AG09309 (cell line): ENCODE results near the gene SNX15.
A peak's percentile ranks its signal among the peaks of the same experiment; 100 is the strongest.
"Not testable (repeated sequence)": the region's sequence is repeated elsewhere in the genome, so short reads cannot be mapped to it uniquely, and the experiment has no call there.

ENCODE experiments used
- DNase-seq: peaks from one replicate; pipeline ENCODE4 v3.0.0-alpha.2; 2010; ENCODE audit warnings: low read depth
- H3K4me3 ChIP-seq: 2 replicates; pipeline ENCODE4 v1.5.1; 2011; ENCODE audit warnings: mild to moderate bottlenecking, low read depth, low read length, moderate library complexity; ENCODE audit not compliant: control insufficient read depth
- CTCF ChIP-seq: IDR thresholded peaks from 2 replicates; pipeline ENCODE4 v1.5.1; 2011; ENCODE audit warnings: mild to moderate bottlenecking, low read depth, low read length, inconsistent platforms; ENCODE audit not compliant: insufficient read depth, control insufficient read depth; ENCODE audit errors: missing control alignments

Gene SNX15

DNA sequence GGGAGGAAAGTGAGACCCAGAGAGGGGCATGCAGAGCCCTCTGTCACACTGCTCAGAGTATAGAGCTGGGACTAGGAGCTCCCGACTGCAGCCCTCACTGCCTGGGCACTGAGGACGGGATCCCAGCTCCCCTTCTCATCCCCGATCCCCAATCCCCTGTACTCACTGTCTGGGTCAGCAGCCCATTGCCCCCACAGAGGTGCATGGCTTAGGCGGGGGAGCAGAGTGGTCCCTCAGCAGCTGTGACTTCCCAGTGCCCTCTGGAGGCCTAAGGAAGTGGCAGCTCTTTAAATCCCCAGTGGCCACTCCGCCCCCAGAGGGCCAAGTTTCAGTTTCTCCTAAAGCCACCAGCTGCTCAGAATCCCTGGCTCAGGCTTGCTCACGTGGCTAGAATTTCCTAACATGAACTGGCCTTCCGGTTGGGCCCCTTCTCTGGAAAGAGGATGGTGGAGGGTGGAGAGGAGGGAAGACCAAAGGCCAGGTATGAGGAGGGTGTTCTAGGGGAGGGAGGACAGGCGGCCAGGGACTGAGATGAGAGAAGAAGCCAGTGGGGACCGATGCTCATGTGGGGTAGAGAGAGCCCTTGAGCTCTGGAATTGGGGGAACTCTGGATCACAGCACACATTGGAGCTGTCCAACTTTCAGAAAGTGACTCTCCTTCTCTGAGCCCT is 30.4 kb upstream of the SNX15 start, which contains the start of gene BATF2:
TSS of gene BATF2 (minus strand) at position 262 of the 671 bp plus-strand sequence. CDS start at position 205, 57 bp downstream.
- DNase-seq, result peak; percentile 28
- peak; percentile 54 for TF ChIP-seq CTCF
- peak within 1 kb of the TSS; percentile 26 for H3K4me3 ChIP-seq

- DNase-seq, result no peak
- TF ChIP-seq CTCF, result no peak
- no peak overlapping the region for H3K4me3 ChIP-seq
These were observed 29.1 kb upstream of the SNX15 start for GRCh38 chr11:64998141-64998540.

DNA sequence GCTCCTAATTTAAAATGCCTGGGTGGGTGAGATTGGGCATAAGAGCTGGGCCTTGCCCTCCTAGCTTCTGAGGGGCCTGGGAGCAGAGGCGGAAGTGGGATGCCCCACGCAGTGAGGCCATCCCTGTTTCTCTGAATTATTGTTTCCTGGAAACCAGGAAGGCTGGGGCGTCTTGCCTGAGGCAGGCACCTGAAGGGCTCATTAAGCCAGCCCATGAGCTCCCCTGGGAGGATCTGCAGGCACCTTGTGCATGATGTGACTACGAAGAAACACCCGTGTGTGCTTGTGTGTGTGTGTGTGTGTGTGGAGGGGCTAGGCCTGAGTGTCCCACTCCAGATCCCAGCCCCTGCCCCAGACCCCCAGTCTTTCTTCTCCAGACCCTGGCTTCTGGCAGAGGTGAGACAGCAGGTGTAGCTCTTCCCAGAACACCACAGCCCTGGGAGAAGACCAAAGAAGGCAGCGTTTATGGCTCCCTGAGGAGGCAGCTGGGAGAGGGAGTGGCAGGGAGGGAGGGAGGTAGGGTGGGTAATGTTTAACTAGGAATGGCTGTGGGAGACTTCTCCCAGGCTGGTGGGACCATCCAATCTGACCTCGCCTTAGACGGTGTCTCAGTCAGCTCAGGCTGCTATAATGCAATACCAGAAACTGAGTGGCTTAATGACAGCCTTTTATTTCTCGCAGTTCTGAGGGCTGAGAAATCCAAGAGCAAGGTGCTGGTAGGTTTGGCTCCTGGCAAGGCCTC is 28.4 kb upstream of the SNX15 start:
- TF ChIP-seq CTCF, result no peak
- DNase-seq, result no peak
- no peak overlapping the region for H3K4me3 ChIP-seq

DNA sequence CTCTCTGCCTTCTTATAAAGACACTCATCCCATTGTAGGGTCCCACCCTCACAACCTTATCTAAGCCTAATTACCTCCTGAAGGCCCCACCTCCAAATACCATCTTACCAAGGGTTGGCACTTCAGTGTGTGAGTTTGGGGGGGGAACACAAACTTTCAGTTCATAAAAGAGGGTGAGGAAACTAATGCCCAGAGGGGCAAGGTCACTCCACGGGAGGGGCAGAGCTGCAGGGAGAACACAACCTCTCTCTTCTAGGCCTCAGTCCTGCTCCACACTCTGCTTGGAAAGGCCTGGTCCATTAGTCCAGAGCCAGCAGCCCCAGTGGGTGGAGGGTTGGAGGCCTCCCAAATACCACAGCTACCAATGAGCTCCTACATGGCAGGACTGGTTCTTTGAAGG is 27.8 kb upstream of the SNX15 start:
- TF ChIP-seq CTCF, result no peak
- no peak for DNase-seq
- H3K4me3 ChIP-seq, result no peak overlapping the region

DNA sequence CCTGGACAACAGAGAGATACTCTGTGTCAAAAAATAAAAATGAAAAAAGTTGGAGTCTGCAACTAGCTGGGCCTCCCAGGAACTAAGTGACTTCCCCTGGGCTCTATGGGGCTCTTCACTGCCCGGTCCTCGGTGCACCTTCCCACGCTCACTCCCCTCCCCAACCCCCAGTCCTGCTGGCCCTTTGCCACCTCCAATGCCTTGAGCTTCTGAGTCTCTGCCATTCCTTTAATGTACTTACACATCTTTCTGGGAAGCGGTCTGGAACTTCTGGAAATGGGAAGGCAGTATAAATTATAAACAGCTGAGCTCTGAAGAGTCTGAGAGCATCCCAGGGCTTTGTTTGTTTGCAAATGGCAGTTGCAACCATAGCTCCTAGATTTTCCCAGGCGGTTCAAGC is 24.5 kb upstream of the SNX15 start:
- H3K4me3 ChIP-seq, result no peak overlapping the region
- no peak for TF ChIP-seq CTCF
- no peak for DNase-seq

- DNase-seq, result no peak
- TF ChIP-seq CTCF, result no peak
- no peak overlapping the region for H3K4me3 ChIP-seq
These were observed 24.0 kb upstream of the SNX15 start for GRCh38 chr11:65003282-65003681.

DNA sequence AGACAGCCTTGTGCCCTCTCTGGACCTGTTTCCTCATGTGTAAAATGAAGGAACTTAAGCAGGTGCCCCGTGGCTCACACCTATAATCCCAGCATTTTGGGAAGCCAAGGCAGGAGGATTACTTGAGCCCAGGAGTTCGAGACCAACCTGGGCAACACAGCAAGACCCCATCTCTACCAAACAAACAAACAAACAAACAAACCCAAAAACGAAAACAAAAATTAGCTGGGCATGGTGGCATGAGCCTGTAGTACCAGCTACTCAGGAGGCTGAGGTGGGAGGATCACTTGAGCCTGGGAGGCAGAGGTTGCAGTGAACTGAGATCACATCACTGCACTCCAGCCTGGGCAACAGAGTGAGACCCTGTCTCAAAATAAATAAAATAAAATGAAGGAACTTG is 23.3 kb upstream of the SNX15 start:
- H3K4me3 ChIP-seq, DNase-seq: not testable (repeated sequence)
